GM10266 (cell line): ENCODE measurements around the gene PEX16.

Experiments
- DNase-seq: peaks from one replicate; pipeline ENCODE4 v3.0.0; 2012; ENCODE audit errors: extremely low spot score
- TF ChIP-seq, protein P1 (sequence below): IDR thresholded peaks from 2 replicates; pipeline ENCODE4 v1.5.1; 2012; ENCODE audit warnings: mild to moderate bottlenecking, low read depth; ENCODE audit not compliant: control insufficient read depth, insufficient read depth; ENCODE audit errors: missing control alignments

Gene PEX16

DNA sequence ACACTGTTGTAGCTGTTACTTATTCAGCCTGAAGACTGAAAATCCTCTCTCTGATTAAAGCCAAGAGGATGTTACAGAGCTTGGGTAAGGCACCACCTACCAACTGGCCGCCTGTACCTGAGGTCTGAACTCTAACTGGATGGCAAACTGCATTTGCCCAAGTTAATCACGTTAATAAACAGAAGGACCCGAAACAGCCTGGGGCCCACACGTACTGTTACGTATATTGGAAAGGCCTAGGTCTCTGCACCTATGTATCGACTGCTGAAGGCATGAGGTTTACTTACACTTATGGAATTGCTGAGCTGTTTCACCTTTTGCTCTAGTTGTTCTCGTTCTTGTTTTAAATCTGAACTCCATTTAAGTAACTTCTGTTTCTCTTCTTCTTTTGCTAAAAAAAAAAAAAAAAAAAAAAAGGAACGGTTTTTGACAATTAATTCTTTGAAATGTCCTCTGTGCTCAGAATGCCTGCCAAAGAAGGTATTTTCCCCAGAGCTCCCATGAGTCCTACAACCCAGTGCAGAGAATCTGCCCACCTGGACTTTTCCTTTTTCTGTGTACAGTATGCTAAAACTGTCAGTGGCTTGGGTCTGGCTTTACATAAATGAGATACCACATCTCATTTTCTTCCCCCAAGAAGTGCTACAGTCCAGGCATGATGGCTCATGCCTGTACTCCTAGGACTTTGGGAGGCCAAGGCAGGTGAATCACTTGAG lies 17.8 kb upstream of the PEX16 start:
- no peak for DNase-seq

DNA sequence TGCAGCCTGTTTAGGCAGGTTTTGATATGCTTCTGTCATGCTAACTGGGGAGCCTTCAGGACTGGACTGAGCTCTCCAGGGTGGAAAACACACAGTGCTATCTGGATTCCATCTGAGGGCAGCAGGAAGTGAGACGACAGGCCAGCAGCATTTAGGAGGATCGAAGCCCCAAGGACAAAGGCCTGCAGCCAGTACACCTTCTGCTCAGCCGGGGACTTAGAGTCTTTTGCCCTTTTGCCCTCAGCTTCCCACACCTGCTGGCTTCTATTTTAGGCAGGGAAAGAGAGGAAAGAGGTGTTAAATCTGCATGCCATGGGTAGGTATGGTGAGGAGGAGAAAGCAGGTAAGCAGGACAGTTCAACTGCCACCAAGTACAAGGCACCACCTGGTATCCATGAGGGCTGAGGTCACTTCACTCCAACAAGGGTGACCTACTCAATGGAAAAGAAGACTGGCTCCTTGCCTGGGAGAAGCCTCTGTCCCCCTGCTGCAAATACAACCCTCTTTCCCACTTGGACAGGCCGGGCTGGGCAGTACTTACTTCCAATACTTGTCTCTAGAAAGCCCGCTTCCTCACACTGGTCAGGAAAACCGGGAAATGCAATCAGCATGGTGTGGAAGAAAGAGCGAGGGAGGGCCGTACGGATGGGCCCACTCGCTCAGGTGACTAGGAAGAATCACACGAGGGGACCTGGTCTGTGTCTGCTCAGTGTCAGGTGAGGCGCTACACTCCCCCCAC lies 17.1 kb upstream of the PEX16 start:
- DNase-seq: no peak
- TF ChIP-seq, protein P1, sequence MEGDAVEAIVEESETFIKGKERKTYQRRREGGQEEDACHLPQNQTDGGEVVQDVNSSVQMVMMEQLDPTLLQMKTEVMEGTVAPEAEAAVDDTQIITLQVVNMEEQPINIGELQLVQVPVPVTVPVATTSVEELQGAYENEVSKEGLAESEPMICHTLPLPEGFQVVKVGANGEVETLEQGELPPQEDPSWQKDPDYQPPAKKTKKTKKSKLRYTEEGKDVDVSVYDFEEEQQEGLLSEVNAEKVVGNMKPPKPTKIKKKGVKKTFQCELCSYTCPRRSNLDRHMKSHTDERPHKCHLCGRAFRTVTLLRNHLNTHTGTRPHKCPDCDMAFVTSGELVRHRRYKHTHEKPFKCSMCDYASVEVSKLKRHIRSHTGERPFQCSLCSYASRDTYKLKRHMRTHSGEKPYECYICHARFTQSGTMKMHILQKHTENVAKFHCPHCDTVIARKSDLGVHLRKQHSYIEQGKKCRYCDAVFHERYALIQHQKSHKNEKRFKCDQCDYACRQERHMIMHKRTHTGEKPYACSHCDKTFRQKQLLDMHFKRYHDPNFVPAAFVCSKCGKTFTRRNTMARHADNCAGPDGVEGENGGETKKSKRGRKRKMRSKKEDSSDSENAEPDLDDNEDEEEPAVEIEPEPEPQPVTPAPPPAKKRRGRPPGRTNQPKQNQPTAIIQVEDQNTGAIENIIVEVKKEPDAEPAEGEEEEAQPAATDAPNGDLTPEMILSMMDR: no peak

More for the DNA sequence above, 17.8 kb upstream of the PEX16 start:
- TF ChIP-seq, protein P1: no peak

DNA sequence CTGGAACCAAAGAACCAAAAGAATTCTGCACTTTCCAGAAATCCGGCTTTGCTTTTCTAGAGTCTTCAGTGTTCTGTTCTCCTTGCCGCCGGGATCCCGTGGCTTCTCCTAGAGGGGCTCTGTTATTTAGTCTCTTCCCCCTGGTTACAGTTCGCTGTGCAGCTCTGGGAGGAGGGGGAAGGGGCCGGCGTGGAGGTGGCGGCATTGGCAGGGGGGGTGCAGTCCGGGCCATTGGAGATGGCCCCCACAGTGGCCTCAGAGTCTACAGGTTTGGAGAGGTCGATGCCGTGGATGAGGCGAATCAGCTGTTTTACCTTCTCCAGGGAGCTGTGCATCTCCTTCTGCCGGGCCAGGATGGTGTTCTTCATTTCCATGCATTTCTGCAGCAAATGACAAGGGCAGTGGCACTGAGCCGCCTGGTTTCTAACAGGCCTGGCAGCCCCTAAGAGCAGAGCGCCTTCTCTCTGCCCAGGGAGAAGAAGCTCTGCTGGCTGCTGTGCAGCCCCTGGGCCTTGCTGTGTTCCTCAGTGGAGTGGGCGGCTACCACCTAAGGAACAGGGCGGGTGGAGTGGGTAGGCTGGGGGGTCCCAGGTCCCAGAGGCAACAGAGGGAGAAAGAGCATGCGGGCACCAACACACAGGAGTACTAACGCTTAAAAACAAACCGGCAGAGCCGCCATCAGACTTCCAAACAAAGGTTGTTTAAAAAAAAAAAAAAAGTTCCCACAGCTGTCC lies 16.3 kb upstream of the PEX16 start:
- DNase-seq: no peak
- TF ChIP-seq, protein P1: no peak

DNA sequence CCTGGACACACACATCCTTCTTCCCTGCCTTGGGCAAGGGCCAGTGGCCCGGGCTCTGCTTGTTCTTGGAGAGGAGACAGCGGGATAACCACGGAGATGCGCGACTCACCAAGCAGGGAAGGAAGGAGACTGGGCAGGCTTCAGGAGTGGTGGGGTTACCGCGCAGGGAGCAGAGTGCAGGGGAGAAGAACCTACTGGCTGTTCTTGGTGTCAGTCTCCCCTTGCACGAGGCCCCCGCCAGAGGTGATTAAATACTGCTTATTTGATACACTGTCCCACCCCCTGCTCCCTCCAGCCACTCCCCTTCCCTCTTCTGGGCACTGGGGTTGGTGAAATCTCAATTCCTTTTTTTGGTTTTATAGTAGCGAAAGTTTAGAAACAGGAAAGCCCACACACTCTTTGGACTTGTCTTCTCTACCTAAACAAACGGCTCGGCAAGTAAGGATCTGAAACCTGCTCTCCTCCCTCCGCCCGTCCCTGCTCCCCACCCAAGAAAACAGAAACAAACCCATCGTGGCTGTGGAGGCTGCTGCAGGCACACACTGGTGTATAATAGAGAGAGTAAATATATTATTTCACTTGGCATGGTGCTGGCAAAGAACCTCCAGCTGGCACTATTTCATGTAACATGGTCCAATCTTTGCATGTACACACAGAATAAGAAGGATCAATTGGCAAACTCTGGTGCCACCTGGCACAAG lies 15.6 kb upstream of the PEX16 start:
- DNase-seq: no peak
- TF ChIP-seq, protein P1: no peak

DNA sequence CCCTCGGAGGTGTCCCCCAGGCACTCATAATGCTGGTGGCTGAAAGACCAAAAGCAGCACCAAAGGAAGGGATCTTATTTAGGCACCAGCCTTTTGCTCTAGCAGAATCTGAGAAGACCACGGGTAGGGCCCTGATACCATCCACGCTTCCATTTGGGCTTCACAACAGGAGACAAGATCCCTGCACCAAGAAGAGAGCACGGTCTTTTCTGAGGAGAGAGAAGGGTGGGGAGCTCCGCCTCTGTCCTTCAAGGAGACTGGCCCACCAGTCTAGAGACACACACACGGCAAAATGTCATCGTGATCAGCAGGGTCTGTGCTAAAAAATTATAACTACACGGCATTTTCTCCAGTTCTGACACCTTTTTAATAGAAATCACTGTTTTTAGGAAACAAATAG lies 14.5 kb upstream of the PEX16 start:
- TF ChIP-seq, protein P1: no peak
- no peak for DNase-seq

DNA sequence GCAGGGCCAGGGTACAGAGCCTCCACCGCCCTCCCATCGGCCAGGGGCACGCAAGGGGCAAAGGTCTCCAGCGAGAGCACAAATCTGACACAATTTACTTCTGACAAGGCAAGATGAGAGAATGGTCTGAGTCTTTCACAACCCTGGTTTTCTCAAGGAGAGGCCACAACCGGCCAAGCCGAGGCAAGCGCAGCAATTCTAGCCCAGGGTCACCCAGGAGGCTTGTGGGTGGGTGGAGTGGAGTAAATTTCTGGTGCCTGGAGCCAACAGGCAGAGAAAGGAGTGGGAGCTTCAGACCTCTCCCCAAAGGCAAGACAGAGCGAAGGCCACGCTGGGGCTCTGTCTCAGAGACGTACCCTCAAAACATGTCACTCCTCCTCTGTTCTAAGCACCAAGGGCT lies 14.1 kb upstream of the PEX16 start:
- TF ChIP-seq, protein P1: no peak

More for the DNA sequence above, 14.1 kb upstream of the PEX16 start:
- DNase-seq: no peak
